Stimulated activated CD8-positive, alpha-beta memory T cell treated with anti-CD3 and anti-CD28 coated beads, Interleukin-7, amount 100 ng/mL, for 48 hours (primary cell): ENCODE results near the gene MST1.

Experiments
- DNase-seq, 2 donors: peaks; one replicate each; pipeline ENCODE4 v3.0.0-alpha.2; 2020; ENCODE audit warnings: low read depth in 1 of 2; ENCODE audit errors: extremely low read depth in 1 of 2

The MST1 gene

GRCh38 chr3:49680493-49681231 lies 8.6 kb downstream of the MST1 start:
- no peak for DNase-seq

- DNase-seq, result no peak
Observed at GRCh38 chr3:49675912-49676311, 13.4 kb downstream of the MST1 start.

- DNase-seq, result no peak
Observed at GRCh38 chr3:49674497-49674983, 14.7 kb downstream of the MST1 start.

- DNase-seq, result peak; percentile 97 to 100
Observed at GRCh38 chr3:49673715-49674496, 15.4 kb downstream of the MST1 start, which contains the start of gene APEH. APEH (plus strand) TSS chr3:49674351; CDS start chr3:49674402, 51 bp downstream.

GRCh38 chr3:49673121-49673714 lies 16.1 kb downstream of the MST1 start:
- DNase-seq, result no peak

- DNase-seq, result peak; percentile 44 to 52
Observed at GRCh38 chr3:49671291-49672288, 17.7 kb downstream of the MST1 start.

GRCh38 chr3:49670940-49671290 lies 18.4 kb downstream of the MST1 start:
- DNase-seq, result no peak

GRCh38 chr3:49669352-49669751 lies 19.9 kb downstream of the MST1 start:
- no peak for DNase-seq

- DNase-seq, result no peak
Observed at GRCh38 chr3:49668861-49669260, 20.4 kb downstream of the MST1 start.

GRCh38 chr3:49668414-49668797 lies 20.9 kb downstream of the MST1 start:
- DNase-seq, result no peak

- DNase-seq, result no peak
Observed at GRCh38 chr3:49667701-49668413, 21.4 kb downstream of the MST1 start.

GRCh38 chr3:49666592-49666991 lies 22.7 kb downstream of the MST1 start:
- DNase-seq, result no peak

- DNase-seq, result no peak
Observed at GRCh38 chr3:49665822-49666519, 23.3 kb downstream of the MST1 start.

- no peak for DNase-seq
Observed at GRCh38 chr3:49664300-49664699, 25.0 kb downstream of the MST1 start.

- no peak for DNase-seq
Observed at GRCh38 chr3:49663831-49664230, 25.4 kb downstream of the MST1 start.

GRCh38 chr3:49662720-49663413 lies 26.4 kb downstream of the MST1 start:
- DNase-seq, result no peak

GRCh38 chr3:49662021-49662420 lies 27.3 kb downstream of the MST1 start:
- DNase-seq, result no peak

- DNase-seq, result no peak
Observed at GRCh38 chr3:49661281-49661680, 28.0 kb downstream of the MST1 start.

GRCh38 chr3:49659756-49660155 lies 29.5 kb downstream of the MST1 start:
- DNase-seq, result no peak
